ENCODE data around the gene ADAM22.

DNA sequence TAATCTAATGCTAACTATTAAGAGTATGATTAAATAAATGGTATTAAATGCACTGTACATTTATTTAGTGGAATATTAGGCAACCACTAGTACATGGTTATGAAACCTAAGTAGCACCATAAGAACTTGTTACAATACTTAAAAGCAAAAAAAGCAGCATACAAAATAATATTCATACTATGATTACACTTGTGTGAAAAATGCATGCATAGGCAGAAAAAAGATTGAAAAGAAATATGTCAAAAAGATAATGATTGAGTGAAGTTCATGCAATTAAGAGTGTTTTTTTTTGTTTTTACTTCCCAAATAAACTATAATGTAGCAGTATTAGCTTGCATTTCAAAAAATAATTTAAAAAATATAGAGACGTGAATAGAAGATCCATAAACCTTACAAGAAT is 305.8 kb downstream of the ADAM22 start:
- no peak for TF ChIP-seq POLR2A (IDR thresholded peaks at IDR 0.05; ENCODE audit: low read depth, low read length)
- no peak for TF ChIP-seq TAF1 (IDR thresholded peaks at IDR 0.05; ENCODE audit: low read depth, low read length)
- TF ChIP-seq PAX5 (IDR thresholded peaks at IDR 0.05; ENCODE audit: insufficient read depth, low read length, severe bottlenecking), result no peak

All from GM12891 (cell line).